Fibroblast of lung (primary cell): ENCODE data around the gene PPP2R5C. TPM values are rescaled to one million over a fixed set of nuclear protein-coding genes. Genes with fewer than 3 reads are reported as not detected.
"Not testable (repeated sequence)": the region's sequence is repeated elsewhere in the genome, so short reads cannot be mapped to it uniquely, and the experiment has no call there.

Source experiments
- DNase-seq, 2 donors: peaks; one replicate each; pipeline versions ENCODE4 v3.0.0 to v3.0.0-alpha.2; 2010; ENCODE audit warnings: low read depth in 2 of 2
- H2AFZ ChIP-seq: 2 replicates; pipeline ENCODE4 v1.5.1; 2012; ENCODE audit warnings: low read length, control low read depth, inconsistent platforms
- H3K27ac ChIP-seq: 2 replicates; pipeline ENCODE4 v1.5.1; 2011; ENCODE audit warnings: low read length, control low read depth; ENCODE audit not compliant: insufficient read depth
- H3K27me3 ChIP-seq: 2 replicates; pipeline ENCODE4 v1.5.1; 2011; ENCODE audit warnings: mild to moderate bottlenecking, low read length; ENCODE audit not compliant: control insufficient read depth, insufficient read depth
- H3K36me3 ChIP-seq: 2 replicates; pipeline ENCODE4 v1.5.1; 2011; ENCODE audit warnings: low read length; ENCODE audit not compliant: control insufficient read depth, insufficient read depth
- H3K4me1 ChIP-seq: 2 replicates; pipeline ENCODE4 v1.5.1; 2011; ENCODE audit warnings: low read length; ENCODE audit not compliant: control insufficient read depth, insufficient read depth; ENCODE audit errors: extremely low read depth
- H3K4me2 ChIP-seq: 2 replicates; pipeline ENCODE4 v1.5.1; 2011; ENCODE audit warnings: low read length, control low read depth; ENCODE audit not compliant: insufficient read depth; ENCODE audit errors: extremely low read depth
- H3K4me3 ChIP-seq, 4 experiments: fragments of 200-600 bp in 1 of 4; sonication (generic) in 1 of 4; replicated peaks in 1 of 4; 2 replicates each; pipeline ENCODE4 v1.5.1; 2011 to 2016; ENCODE audit warnings: low read length in 4 of 4, low read depth in 3 of 4, mild to moderate bottlenecking in 3 of 4, control low read depth in 2 of 4, inconsistent platforms in 1 of 4, mixed read lengths in 1 of 4; ENCODE audit not compliant: insufficient read depth in 1 of 4; ENCODE audit errors: control extremely low read depth in 1 of 4
- H3K79me2 ChIP-seq: 2 replicates; pipeline ENCODE4 v1.5.1; 2012; ENCODE audit warnings: mild to moderate bottlenecking, low read length, inconsistent platforms; ENCODE audit not compliant: control insufficient read depth, insufficient read depth
- H3K9ac ChIP-seq: 2 replicates; pipeline ENCODE4 v1.5.1; 2011; ENCODE audit warnings: mild to moderate bottlenecking, low read length, control low read depth; ENCODE audit not compliant: insufficient read depth
- H3K9me3 ChIP-seq: 2 replicates; pipeline ENCODE4 v1.5.1; 2012; ENCODE audit warnings: low read depth, low read length; ENCODE audit not compliant: control insufficient read depth, insufficient read depth
- H4K20me1 ChIP-seq: 2 replicates; pipeline ENCODE4 v1.5.1; 2011; ENCODE audit warnings: low read length; ENCODE audit not compliant: control insufficient read depth, insufficient read depth; ENCODE audit errors: extremely low read depth
- EZH2 ChIP-seq: IDR thresholded peaks from 2 replicates; pipeline ENCODE4 v1.5.1; 2012; ENCODE audit warnings: low read length, control low read depth, mild to moderate bottlenecking; ENCODE audit errors: missing control alignments
- polyA plus RNA-seq, 2 donors: library from polyadenylated mRNA; depleted of rRNA in 1 of 2; stranded (reverse) in 1 of 2; unstranded in 1 of 2; fragments of >200 nt; gene quantifications; 2 replicates each; pipeline ENCODE4 v1.2.1, GENCODE V29; 2011 to 2012; ENCODE audit warnings: missing spikeins in 1 of 2
- total RNA-seq: library from RNA; depleted of rRNA; stranded (reverse); fragments of >200 nt; gene quantifications from 2 replicates; pipeline ENCODE4 v1.2.1, GENCODE V29; 2014
- TF ChIP-seq, protein P1 (sequence below), 2 donors: IDR thresholded peaks in 1 of 2; conservative IDR thresholded peaks in 1 of 2; 1 replicate in 1 of 2; 2 replicates in 1 of 2; pipeline ENCODE4 v1.5.1; 2011 to 2012; ENCODE audit warnings: low read length in 2 of 2, control low read depth in 1 of 2, inconsistent platforms in 1 of 2, low read depth in 1 of 2, mild to moderate bottlenecking in 1 of 2

PPP2R5C gene
- total and polyA plus RNA-seq, 2 donors (not counting 1 experiment from before 2014, with no cell fraction given) = 86.0 to 116 TPM

DNA sequence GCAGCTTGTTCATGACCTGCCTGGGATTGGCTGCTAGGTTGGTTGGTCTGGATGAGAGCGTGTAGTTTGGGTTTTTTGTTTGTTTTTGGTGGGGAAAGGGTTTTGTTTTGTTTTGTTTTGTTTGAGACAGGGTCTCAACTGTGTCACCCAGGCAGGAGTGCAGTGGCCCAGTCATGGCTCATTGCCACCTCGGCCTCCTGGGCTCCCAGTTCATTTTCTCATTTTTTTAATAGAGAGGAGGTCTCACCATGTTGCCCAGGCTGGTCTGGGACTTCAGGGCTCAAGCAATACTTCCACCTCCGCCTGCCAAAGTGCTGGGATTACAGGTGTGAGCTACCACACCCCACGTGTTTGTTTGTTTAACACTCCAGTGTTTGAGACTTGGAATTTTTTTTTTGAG lies 206.7 kb downstream of the PPP2R5C start:
- Histone ChIP-seq H3K9ac (no peak overlapping the region), H3K36me3 (peaks cover 4% of the 10 kb centered on the region), H3K4me3 (peak overlapping the region in 1 of 4 experiments; percentile 25), H3K79me2 (peaks cover 80% of the 10 kb centered on the region), H3K27me3 (no peaks in the 10 kb centered on the region), H2AFZ (no peak overlapping the region), H4K20me1 (peaks cover 2% of the 10 kb centered on the region), H3K9me3 (no peaks in the 10 kb centered on the region), H3K4me1 (peaks cover 18% of the 10 kb centered on the region), H3K4me2 (peak overlapping the region; percentile 28), H3K27ac (peak overlapping the region; percentile 8)
- DNase-seq = no peak
- TF ChIP-seq, protein P1, sequence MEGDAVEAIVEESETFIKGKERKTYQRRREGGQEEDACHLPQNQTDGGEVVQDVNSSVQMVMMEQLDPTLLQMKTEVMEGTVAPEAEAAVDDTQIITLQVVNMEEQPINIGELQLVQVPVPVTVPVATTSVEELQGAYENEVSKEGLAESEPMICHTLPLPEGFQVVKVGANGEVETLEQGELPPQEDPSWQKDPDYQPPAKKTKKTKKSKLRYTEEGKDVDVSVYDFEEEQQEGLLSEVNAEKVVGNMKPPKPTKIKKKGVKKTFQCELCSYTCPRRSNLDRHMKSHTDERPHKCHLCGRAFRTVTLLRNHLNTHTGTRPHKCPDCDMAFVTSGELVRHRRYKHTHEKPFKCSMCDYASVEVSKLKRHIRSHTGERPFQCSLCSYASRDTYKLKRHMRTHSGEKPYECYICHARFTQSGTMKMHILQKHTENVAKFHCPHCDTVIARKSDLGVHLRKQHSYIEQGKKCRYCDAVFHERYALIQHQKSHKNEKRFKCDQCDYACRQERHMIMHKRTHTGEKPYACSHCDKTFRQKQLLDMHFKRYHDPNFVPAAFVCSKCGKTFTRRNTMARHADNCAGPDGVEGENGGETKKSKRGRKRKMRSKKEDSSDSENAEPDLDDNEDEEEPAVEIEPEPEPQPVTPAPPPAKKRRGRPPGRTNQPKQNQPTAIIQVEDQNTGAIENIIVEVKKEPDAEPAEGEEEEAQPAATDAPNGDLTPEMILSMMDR (conservative IDR thresholded peaks at IDR 0.05 in 1 of 2, IDR thresholded peaks at IDR 0.05 in 1 of 2; ENCODE audit: low read depth in 1 of 2, low read length in 2 of 2) = no peak
- TF ChIP-seq EZH2 = no peak

GRCh38 chr14:101969481-101969880 lies 208.0 kb downstream of the PPP2R5C start:
- Histone ChIP-seq H3K36me3 (peaks cover 4% of the 10 kb centered on the region), H2AFZ (no peak overlapping the region), H3K27me3 (no peaks in the 10 kb centered on the region), H3K4me1 (peaks cover 11% of the 10 kb centered on the region), H3K9me3 (no peaks in the 10 kb centered on the region), H3K79me2 (peaks cover 89% of the 10 kb centered on the region), H3K4me2 (no peak overlapping the region), H3K27ac (no peak overlapping the region), H4K20me1 (peaks cover 2% of the 10 kb centered on the region), H3K4me3 (no peak overlapping the region), H3K9ac (no peak overlapping the region)
- TF ChIP-seq, protein P1 (conservative IDR thresholded peaks at IDR 0.05 in 1 of 2, IDR thresholded peaks at IDR 0.05 in 1 of 2; ENCODE audit: low read depth in 1 of 2, low read length in 2 of 2) = no peak
- no peak for TF ChIP-seq EZH2
- DNase-seq = no peak

- Histone ChIP-seq H4K20me1 (peaks cover 2% of the 10 kb centered on the region), H3K9ac (no peak overlapping the region), H3K79me2 (peaks cover 86% of the 10 kb centered on the region), H3K4me3 (no peak overlapping the region), H3K9me3 (no peaks in the 10 kb centered on the region), H3K4me2 (no peak overlapping the region), H2AFZ (no peak overlapping the region), H3K4me1 (peaks cover 11% of the 10 kb centered on the region), H3K27ac (peak overlapping the region; percentile 80), H3K27me3 (no peaks in the 10 kb centered on the region), H3K36me3 (peaks cover 4% of the 10 kb centered on the region)
- TF ChIP-seq EZH2 = no peak
- TF ChIP-seq, protein P1 (conservative IDR thresholded peaks at IDR 0.05 in 1 of 2, IDR thresholded peaks at IDR 0.05 in 1 of 2; ENCODE audit: low read depth in 1 of 2, low read length in 2 of 2) = no peak
- DNase-seq = no peak
Observed at GRCh38 chr14:101970830-101971400, 209.4 kb downstream of the PPP2R5C start.

DNA sequence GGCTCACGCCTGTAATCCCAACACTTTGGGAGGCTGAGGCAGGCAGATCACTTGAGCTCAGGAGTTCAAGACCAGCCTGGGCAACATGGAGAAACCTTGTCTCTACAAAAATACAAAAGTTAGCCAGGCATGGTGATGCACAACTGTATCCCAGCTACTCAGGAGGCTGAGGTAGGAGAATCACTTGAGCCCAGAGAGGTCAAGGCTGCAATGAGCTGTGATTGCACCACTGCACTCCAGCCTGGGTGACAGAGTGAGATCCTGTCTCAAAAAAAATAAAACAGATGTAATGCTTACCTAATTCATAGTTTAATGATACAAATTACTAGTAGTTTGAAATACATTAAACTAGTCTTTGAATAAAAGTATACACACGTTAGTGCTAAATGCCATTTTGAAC lies 209.9 kb downstream of the PPP2R5C start:
- Histone ChIP-seq H3K79me2 (peaks cover 81% of the 10 kb centered on the region), H3K4me1 (peaks cover 11% of the 10 kb centered on the region), H3K4me3 (peak overlapping the region in 1 of 4 experiments; percentile 37), H3K4me2 (peak overlapping the region; percentile 90), H3K27ac (peak overlapping the region; percentile 80)
- H2AFZ ChIP-seq, H3K36me3 ChIP-seq, H4K20me1 ChIP-seq, H3K9ac ChIP-seq, H3K9me3 ChIP-seq, H3K27me3 ChIP-seq, DNase-seq: not testable (repeated sequence)
